Measurements from ENCODE around the gene DUSP1. TPM values are rescaled to one million over a fixed set of nuclear protein-coding genes. Genes with fewer than 3 reads are reported as not detected.

Gene DUSP1
- total and polyA plus RNA-seq, 9 of the 15 experiments (the other 6 are each of a cell fraction or from before 2014, with no cell fraction given) = 2.1 to 14.2 (median 8.5) TPM

- TF ChIP-seq POLR2AphosphoS2 (IDR thresholded peaks at IDR 0.05; ENCODE audit: low read length) (no peak), SIRT6 (IDR thresholded peaks at IDR 0.05; ENCODE audit: low read depth, low read length) (no peak), HMBOX1 (IDR thresholded peaks at IDR 0.05) (no peak), ZNF277 (CRISPR knock-in tag; IDR thresholded peaks at IDR 0.05; ENCODE audit: borderline replicate concordance) (no peak), NR1H2 (CRISPR knock-in tag; IDR thresholded peaks at IDR 0.05) (no peak), SAP30 (IDR thresholded peaks at IDR 0.05; ENCODE audit: borderline replicate concordance, insufficient read depth, low read depth, low read length, poor library complexity, severe bottlenecking) (no peak), NBN (IDR thresholded peaks at IDR 0.05; ENCODE audit: low read depth) (peak; percentile 44; the same call in 1 of the 2 replicates), ELK1 (CRISPR knock-in tag; IDR thresholded peaks at IDR 0.05) (no peak), ZNF561 (CRISPR knock-in tag; conservative IDR thresholded peaks at IDR 0.05) (0 out of 2 replicates have a peak, but pooled peaks have one; percentile 20), AFF1 (IDR thresholded peaks at IDR 0.05; ENCODE audit: low read depth in 1 of 2, partially characterized antibody in 2 of 2) (peak; percentile 16 to 57), MXD1 (CRISPR knock-in tag; IDR thresholded peaks at IDR 0.05; ENCODE audit: borderline replicate concordance, poor library complexity, severe bottlenecking) (no peak), SAFB (IDR thresholded peaks at IDR 0.05; ENCODE audit: borderline replicate concordance, low read depth, low read length) (no peak), CCAR2 (IDR thresholded peaks at IDR 0.05; ENCODE audit: low read depth, low read length) (no peak), TAF7 (tag; IDR thresholded peaks at IDR 0.05) (peak; percentile 28; the same call in 1 of the 2 replicates), STAT6 (CRISPR knock-in tag; IDR thresholded peaks at IDR 0.05) (no peak)
Observed at GRCh38 chr5:172806897-172807672, 36.1 kb upstream of the DUSP1 start (continued).
